DOHH2 (cell line): Measurements from ENCODE around the gene SNCB.

Source experiments
- CTCF ChIP-seq: fragments of 200-600 bp; sonication (generic); IDR thresholded peaks from one replicate; pipeline ENCODE4 v1.5.1; 2014; ENCODE audit warnings: antibody characterized with exemption, mild to moderate bottlenecking, low read depth, low read length; ENCODE audit not compliant: poor library complexity, severe bottlenecking
- EZH2phosphoT487 ChIP-seq: fragments of 200-600 bp; sonication (generic); IDR thresholded peaks from 2 replicates; pipeline ENCODE4 v1.6.1; 2017; ENCODE audit warnings: borderline replicate concordance, mild to moderate bottlenecking, antibody characterized with exemption, low read length, moderate library complexity, mixed read lengths

GRCh38 chr5:176656467-176656990 is 26.2 kb upstream of the SNCB start:
- TF ChIP-seq CTCF, result no peak
- TF ChIP-seq EZH2phosphoT487, result no peak
